Fibroblast of gingiva (primary cell): ENCODE results near the gene F2R.
A peak's percentile ranks its signal among the peaks of the same experiment; 100 is the strongest.
"Not testable (repeated sequence)": the region's sequence is repeated elsewhere in the genome, so short reads cannot be mapped to it uniquely, and the experiment has no call there.

Experiments
- DNase-seq: peaks from one replicate; pipeline ENCODE4 v3.0.0-alpha.2; 2011; ENCODE audit warnings: low read depth

Gene F2R

DNA sequence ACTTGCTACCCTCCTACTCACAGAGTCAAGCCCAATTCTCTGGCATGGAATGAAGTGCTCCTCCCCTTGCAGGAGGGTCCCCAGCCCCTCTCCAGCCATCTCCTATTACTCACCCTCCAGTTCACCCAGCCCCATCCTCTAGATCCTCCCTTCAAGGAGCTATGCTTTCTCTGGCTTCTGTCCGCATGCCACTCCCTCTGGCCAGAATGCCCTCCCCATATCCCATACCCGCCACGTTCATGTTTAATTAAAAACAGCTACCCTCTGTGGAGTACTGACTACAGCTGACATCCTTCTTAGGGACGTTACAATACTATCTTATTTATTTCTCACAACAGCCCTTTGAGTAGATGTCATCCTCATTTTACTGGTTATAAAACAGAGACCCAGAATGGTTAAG, 3.0 kb downstream of the F2R start:
- DNase-seq, result peak; percentile 43

DNA sequence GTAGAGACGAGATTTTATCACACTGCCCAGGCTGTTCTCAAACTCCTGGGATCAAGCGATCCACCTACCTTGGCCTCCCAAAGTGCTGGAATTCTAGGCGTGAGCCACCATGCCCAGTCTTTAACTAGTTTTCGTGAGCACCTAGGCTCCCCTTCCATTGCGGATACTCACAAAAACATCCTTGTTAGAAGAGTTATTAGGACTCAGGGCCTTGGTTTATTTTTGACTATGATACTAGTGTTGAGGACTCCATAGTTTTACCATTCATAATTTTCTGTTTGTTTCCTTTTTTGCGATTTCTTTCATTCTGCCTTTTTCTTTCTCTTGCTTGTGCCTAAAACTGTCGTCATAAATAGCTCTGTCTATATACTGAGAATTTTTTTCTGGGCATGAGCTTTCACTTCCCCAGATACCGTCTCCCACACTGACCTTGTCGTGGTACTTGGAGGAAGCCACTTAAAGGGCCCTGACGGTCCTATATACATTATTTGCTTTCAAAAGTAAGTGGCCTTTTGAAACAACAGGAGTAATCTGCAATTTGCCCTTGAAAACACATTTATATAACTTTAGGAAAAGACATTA, 5.2 kb downstream of the F2R start:
- DNase-seq, result no peak

DNA sequence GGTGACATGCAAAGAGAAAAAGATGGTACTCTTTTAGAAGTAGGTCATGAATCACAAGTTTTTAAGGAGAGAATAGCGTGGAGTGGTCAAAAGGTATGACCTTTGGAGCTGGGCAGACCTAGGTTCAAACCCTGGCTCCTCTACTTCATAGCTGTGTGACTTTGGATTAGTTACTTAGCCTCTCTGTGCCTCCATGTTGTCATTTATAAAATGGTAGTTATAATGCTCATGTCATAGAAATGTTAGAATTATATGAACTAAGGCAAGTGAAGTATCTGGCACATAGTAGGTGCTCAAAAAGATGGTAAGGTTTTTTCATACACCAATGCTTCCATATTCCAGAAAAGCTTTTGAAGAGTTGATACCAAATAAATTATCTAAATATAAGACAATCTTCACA, 7.3 kb downstream of the F2R start:
- DNase-seq, result no peak

DNA sequence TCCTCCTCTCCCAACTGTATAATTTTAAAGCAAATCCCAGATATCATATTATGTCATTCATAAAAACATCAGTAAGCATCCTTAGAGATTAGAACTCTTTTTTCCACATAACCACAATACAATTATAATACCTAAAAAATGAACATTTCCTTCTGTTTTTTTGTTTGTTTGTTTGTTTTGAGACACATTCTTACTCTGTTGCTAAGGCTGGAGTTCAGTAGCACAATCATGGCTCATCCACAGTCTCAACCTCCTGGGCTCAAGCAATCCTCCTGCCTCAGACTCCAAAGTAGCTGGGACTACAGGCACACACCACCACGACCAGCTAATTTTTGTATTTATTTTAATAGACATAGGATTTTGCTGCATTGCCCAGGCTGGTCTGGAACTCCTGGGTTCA, 8.0 kb downstream of the F2R start:
- DNase-seq, result no peak

DNA sequence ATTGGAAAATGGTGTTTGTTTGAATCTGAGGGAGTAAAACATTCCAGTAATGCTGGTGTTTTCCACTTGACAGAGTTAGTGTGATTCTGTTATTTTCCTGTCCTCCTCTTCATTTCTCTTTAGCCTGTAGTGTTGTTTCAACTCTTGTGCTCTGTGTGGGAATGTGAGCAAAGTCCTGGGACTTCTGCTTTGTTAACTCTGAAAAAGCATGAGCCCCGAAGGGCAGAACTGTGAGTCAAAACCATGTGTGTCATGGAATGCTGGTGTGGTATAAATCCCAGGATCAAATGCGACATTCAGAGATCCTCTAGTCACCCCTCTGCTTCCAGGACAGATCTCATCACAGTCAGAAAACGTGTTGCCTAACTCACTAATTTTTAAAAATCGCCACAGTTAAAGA, 8.9 kb downstream of the F2R start:
- DNase-seq, result peak; percentile 48

DNA sequence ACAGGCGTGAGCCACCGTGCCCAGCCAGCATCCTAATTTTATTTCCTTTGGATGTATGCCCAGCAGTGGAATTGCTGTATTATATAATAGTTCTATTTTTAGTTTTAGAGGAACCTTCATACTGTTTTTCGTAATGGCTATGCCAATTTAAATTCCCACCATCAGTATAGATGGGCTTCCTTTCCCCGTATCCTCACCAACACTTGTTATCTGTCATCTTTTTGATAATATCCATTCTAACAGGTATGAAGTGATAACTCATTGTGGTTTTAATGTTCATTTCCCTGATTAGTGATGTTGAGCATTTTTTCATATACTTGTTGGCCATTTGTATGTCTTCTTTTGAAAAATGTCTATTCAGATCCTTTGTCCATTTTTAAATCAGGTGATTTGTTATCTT, 13.0 kb downstream of the F2R start:
- no peak for DNase-seq

DNA sequence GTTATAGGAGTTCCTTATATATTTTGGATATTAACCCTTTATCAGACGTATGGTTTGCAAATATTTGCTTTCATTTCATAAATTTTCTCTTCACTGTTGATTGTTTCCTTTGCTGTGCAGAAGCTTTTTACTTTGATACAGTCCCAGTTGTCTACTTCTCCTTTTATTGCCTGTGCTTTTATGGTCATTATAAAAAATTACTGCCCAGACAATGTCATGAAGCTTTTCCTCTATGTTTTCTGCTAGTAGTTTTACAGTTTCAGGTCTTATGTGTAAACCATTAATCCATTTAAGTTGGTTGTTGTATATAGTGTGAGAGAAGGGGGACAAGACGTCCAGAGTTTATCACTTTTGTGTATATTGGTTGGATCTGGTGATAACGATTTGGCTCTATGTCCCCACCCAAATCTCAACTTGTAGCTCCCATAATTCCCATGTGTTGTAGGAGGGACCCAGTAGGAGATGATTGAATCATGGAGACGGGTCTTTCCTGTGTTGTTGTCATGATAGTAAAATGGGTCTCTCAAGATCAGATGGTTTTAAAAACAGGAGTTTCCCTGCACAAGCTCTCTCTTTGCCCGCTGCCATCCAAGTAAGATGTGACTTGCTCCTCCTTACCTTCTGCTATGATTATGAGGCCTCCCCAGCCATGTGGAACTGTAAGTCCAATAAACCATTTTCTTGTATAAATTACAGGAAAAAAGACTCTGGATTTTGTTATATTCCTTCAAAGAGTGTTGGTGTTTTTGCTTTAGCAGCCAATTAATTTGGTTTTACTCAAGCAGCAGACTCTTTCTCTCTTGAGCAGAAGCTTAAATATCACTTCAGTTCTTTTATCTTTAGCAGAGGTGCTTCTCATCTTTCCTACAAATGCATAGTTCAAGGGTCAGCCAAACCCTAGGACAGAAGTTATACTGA, 13.7 kb downstream of the F2R start:
- DNase-seq, result no peak

DNA sequence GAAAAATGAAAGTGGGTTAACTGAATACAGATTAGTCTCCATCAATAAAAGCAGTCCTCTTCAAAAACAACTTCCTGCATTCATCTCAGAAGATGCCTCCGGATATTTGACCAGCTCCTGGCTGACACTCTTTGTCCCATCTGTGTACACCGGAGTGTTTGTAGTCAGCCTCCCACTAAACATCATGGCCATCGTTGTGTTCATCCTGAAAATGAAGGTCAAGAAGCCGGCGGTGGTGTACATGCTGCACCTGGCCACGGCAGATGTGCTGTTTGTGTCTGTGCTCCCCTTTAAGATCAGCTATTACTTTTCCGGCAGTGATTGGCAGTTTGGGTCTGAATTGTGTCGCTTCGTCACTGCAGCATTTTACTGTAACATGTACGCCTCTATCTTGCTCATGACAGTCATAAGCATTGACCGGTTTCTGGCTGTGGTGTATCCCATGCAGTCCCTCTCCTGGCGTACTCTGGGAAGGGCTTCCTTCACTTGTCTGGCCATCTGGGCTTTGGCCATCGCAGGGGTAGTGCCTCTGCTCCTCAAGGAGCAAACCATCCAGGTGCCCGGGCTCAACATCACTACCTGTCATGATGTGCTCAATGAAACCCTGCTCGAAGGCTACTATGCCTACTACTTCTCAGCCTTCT, 16.6 kb downstream of the F2R start:
- DNase-seq, result no peak

DNA sequence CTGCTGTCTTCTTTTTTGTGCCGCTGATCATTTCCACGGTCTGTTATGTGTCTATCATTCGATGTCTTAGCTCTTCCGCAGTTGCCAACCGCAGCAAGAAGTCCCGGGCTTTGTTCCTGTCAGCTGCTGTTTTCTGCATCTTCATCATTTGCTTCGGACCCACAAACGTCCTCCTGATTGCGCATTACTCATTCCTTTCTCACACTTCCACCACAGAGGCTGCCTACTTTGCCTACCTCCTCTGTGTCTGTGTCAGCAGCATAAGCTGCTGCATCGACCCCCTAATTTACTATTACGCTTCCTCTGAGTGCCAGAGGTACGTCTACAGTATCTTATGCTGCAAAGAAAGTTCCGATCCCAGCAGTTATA, 17.1 kb downstream of the F2R start:
- DNase-seq, result no peak

DNA sequence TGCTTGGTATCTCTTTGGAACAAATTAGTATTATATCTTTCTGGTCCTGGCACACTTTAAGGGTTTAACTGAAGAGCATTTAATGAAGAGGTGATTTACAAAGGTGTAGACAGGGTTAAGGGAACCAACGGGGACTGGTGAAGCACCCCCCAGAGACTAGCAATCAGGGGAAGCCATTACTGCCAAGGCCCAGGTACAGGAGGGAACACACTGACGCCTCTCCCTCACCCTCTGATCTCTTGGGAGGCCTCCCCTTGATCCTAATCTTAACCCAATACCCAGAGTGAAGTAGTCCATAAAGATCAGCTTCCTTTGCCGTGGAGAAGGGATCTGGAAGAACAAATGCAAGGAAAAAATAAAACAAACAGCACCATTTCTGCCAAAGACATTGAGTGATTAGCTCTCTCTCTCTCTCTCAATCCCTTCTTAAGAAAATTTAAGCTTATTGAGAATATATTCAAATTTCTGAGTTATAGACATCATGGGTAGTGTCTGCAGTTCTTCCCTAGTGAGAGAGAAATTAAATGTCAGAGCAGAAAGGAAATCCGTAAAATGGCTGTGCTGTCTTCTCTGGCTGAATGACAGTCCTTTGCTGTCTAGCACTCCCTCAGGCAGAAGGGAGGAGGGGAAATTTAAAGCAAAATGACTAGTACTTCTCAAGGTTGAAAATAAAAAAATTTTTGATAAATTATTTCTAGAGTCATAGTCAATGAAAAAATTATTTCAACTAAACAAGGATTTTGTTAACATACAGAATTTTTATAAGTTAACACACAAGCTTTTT, 20.0 kb downstream of the F2R start:
- no peak for DNase-seq

DNA sequence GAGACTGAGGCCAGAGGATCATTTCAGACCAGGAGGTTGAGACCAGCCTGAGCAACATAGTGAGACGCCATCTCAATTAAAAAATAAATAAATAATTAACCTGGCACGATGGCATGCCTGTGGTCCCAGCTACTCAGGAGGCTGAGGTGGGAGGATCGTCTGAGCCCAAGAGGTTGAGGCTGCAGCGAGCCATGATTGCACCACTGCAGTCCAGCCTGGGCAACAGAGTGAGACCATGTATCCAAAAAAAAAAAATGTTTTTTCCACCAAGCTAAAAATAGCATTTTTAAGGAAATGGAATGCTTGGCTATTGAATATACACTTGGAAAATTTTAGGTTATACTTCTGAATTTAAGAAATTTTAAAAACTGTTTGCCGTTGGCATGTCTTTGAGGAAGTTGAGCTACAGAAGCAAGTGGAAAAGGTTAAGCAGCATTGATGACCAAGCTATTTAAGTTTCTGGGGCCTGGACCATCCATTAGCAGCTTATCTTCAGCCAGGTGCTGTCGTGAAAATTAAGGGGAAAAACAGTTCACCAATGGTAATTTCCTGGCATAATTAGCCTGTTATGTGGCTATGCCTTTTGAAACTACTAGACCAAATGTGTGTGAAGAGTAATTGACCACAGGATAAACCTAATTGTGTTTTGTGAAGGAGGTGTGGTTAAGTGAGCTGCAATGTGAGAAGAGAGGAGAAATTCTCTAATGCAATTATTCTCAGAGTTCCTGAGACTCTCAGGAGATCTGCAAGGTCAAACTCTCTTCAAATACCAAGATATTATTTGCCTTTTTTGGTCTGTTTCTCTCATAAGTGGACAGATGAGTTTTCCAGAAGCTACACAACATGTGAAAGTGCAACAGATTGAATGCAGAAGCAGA, 21.0 kb downstream of the F2R start:
- no peak for DNase-seq

DNA sequence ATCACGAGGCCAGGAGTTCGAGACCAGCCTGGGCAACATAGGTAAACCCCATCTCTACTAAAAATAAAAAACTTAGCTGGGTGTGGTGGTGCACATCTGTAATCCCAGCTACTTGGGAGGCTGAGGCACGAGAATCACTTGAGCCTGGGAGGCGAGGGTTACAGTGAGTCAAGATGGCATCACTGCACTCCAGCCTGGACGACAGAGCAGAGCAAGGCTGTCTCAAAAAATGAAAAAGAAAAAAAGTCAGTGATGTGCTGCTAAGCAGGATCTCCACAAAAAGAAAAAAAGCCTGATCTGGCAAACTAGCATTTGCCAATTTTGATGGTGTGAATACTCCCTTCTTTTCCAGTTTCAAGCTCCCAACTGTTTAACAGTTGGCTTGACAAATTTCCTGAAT, 21.9 kb downstream of the F2R start:
- DNase-seq, result no peak

DNA sequence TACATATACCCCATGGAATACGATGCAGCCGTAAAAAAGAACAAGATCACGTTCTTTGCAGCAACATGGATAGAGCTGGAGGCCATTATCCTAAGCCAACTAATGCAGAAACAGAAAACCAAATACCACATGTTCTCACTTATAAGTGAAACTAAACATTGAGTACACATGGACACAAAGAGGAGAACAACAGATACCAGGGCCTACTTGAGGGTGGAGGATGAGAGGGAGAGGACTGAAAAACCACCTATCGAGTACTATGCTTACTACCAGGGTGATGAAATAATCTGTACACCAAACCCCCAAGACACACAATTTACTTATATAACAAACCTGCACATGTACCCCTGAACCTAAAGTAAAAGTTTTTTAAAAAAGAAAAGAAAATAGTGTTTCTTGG, 25.6 kb downstream of the F2R start:
- DNase-seq, result not testable (repeated sequence)

DNA sequence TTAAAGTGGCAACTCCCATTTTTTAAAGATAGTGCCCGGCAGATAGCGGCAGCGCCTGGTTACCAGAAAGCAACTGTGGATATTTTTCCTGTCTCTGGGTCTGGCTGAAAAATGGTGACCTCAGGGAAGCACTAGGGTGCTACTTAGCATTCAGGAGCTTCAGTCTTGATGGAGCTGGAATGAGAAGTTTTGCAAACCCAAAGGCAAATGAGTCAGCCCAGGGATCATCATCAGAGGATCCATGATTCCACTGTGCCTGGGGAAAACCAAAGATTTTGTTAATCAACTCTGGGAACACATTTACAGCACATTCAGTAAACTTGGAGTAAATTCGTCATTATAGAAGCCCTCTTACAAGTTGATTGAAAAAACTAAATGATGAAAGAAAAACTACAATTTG, 26.7 kb downstream of the F2R start:
- peak; percentile 52 for DNase-seq

DNA sequence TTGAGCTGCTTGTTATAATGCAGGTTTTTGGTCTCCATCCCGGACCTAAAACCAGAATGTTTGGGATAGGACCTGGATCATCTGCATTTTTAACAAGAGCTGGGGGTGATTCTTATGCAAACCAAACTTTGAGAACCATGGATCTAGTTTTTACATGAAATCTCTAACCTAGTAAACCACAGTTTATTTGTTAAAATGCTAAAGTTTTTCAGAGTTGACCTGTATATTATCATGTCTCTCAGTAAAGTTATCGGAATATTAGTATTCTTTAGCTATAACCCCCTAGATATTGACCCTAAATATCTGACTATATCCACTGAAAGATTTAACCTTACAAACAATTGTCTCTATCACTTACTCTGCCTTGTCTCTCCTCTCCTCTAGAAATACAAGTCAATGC, 28.7 kb downstream of the F2R start:
- DNase-seq, result no peak

DNA sequence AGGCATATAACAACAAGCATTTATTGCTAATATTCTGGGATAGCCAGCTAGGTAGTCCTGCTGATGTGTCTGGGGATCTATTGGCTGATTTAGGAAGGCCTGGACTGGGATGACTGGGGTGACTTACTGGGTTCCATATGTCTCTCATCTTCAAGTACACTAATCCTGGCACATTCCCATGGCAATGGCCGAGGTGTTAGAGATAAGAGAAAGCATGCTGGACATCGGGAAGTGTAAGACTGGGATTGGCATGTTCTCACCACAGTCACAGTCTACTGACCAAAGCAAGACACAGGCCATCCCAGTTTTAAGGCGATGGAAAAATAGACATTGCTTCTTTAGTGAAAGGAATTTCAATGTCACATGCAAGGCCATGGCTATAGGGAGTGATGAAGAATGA, 29.7 kb downstream of the F2R start:
- no peak for DNase-seq

DNA sequence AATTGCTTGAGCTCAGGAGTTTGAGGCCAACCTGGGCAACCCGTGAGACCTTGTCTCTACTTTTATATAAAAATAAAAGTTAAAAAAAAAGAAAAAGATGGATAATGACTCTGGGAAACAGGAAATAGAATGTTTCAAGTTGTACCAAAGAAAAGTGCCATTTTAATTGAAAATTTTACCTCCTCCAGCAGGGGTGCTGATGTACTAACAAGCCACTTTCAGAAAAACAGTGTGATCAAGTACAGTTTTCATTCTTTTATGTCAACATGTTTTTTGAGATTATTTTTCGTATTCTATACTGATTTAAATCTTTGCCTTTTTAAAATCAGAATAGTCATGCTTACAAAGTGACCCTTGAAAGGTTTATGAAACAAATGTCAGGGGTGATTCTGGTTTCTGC, 30.8 kb downstream of the F2R start:
- DNase-seq, result no peak

DNA sequence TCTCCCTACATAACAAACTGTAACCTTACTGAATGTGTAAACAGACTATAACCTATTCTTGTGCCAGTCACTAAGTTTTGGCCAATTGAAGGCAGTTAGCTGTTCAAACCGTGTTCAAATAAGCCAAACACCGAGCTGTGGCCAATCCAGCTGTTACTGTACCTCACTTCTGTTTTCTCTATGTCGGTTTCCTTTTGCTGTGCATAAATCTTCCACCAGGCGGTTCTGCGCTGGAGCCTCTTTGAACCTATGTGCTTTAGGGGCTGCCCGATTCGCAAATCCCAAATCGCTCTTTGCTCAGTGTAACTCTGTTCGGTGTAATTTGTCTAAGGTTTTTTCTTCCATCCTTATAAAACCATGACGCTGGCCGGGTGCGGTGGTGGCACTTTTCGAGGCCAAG, 31.8 kb downstream of the F2R start:
- DNase-seq, result no peak

DNA sequence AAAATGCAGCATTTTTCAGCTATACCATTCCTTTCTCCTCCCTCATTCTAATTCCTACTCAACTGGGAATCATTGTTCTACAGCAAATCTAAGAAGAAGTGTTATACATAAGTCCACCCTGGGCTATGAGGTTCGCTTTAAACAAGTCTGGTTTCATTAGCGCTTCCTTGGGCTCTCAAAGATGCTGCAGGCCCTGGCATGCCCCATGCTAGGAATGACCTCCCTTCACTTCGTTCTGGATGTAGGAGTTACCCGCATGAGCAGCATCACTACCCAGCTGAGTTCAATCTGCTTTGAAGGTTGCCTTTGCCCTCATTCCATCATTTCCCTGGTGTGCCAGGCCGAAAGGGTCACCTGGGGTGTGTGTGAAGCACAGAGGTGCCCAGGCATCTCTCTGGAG, 35.4 kb downstream of the F2R start:
- DNase-seq, result no peak

DNA sequence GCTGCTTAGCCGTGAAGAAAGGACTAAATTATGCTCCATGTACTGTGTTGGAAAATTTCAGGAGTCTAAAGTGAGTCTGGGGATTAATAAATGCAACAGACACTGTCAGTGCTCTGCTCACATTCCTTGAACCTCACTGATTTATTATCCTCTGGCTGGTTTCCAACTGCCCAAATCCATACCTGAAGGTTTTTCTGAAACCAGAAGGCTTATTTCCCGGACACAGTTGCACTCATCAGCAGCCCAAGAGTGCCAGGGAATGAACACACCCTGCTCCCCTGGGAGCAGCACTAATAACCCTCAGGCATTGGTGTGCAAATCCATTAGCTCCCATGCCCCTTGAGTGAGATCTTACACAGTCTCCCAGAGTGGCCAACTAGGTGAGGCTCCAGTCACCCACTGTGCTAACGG, 38.7 kb downstream of the F2R start:
- no peak for DNase-seq

DNA sequence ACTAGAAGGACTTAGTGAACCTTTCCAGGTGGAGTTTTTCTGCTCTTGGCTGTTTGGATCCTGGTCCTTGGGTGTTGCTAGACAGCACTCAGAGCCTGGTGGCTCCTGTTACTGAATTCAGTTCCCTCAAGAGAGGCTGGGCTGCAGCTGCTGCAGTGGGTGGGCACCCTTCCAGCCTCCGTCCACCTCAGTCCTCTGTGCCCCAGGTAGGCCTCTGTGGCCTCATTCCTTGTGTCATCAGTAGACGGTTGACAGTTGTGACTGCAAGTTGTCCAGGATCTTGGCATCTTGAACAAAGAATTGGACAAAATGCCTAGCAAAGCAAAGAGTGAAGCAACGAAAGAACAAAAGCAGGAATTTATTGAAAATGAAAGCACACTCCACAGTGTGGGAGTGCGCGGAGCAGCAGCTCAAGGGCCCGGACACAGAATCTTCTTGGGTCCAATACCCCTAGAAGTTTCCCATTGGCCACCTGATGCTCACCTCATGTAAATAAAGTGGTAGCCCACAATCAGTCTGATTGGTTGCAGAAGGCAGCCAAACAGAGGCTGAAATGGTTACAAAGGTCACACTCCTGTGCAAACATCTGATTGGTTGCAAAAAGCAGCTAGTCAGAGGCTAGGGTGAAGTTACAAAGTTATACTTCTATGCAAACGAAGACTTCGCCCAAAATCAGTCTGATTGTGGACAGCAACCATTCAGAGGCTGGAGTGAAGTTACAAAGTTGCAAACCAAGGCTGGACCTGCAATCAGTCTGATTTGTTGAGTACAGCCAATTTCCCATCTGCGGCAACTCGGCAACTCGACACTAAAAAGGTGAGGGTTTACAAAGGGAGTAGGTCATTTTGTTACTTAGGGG, 40.1 kb downstream of the F2R start:
- no peak for DNase-seq
